ENCODE data around the gene CHMP4B.

CHMP4B gene, protein sequence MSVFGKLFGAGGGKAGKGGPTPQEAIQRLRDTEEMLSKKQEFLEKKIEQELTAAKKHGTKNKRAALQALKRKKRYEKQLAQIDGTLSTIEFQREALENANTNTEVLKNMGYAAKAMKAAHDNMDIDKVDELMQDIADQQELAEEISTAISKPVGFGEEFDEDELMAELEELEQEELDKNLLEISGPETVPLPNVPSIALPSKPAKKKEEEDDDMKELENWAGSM

DNA sequence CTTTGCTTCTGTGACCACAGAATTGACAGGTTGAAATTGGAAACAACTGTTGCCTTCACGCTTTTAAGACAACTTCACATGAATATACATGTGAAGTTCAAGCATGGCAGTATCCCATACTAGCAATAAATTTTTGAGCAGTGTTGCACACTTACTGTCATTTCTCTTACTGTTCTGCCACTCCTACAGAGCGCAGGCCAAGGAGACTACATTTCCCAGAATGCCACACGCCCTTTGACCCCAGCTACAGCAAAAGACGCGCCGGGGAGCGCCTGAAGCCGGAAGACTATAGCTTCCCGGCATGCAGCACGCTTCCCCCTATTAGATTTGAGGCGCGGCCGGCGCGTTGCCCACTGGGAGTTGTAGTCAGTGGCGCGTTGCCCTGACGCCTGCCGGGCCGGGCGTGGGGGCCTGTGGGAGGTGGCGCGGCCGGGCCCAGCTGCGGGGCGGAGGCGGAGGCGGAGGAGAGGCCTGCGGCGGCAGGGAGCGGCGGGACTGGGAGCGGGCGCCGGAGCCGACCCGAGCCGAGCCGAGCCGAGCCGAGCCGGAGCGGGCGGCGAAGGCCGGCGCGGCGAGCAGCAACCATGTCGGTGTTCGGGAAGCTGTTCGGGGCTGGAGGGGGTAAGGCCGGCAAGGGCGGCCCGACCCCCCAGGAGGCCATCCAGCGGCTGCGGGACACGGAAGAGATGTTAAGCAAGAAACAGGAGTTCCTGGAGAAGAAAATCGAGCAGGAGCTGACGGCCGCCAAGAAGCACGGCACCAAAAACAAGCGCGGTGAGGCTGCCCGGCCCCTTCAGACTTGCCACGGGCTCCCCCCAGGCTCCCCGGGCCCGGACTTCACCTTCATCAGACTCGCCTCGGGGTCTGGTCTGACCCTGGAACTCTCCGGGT lies at the start of gene CHMP4B:
Gene CHMP4B (plus strand): TSS at position 464 of the 891 bp plus-strand sequence. CDS start 121 bp downstream, at position 585.
- DNase-seq (ENCODE audit: low spot score): peak; percentile 100

DNA sequence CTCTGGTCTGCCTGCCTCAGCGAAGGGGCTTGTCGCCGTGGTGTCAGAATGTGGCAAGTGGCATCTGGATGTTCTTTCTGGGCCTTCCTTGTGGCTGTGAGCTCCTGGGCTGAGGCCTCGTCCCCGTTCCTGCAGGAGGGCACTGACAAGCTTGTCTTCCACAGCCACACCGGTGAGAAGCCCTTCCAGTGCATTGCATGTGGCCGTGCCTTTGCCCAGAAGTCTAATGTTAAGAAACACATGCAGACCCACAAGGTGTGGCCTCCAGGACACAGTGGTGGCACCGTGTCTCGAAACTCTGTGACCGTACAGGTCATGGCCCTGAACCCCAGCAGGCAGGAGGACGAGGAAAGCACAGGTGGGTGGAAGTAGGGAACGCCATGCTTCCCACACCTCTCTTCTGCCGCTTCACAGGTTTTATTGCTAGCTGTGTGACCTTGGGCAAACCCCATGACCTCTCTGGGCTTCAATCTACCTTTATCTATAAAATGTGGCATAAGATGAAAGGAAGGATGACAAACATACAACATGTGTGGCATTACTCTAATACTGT lies 49.4 kb upstream of the CHMP4B start:
- DNase-seq (ENCODE audit: low spot score): no peak

DNA sequence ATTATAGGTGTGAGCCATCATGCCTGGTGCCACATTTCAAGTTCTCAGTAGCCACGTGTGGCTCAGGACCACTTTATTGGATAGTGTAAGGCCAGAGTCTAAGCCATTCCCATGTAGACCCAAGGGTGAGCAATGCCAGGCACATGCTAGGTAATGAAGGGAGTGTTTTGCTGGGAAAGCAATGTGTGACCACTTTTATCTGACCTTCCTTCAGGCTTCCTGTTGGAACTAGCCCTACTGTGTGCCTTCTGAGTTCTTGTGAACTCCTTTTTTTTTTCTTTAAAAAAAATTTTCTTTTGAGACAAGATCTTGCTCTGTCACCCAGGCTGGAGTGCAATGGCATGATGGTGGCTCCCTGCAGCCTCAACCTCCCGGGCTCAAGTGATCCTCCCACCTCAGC lies 46.0 kb upstream of the CHMP4B start:
- no peak for DNase-seq (ENCODE audit: low spot score)

DNA sequence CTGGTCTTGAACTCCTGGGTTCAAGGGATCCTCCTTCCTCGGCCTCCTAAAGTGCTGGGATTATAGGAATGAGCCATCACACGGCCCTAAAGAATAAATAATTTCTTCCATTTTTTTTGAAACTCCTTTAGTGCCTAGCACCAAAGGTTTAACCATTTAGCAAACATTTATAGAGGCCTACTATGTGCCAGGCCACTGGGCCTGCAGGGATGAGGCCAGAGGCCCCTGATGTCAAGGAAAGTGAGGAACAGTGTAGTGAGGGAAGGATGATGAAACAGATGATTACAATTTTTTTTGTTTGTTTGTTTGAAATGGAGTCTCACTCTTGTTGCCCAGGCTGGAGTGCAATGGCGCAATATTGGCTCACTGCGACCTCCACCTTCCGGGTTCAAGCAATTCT lies 45.6 kb upstream of the CHMP4B start:
- no peak for DNase-seq (ENCODE audit: low spot score)

DNA sequence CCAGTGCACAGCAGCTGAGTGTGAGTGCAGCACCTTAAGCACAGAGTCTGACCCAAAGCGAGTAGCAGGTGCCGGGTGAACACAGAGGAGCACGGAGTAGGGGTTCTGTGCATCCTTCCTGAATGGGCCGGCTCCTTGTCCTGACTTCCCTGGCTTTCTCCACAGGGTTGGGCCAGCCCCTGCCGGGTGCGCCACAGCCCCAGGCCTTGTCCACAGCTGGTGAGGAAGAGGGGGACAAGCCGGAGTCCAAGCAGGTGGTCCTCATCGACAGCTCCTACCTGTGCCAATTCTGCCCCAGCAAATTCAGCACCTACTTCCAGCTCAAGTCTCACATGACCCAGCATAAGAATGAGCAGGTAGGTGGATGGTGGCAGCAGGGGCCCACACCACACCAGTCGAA lies 44.5 kb upstream of the CHMP4B start:
- DNase-seq (ENCODE audit: low spot score): no peak

DNA sequence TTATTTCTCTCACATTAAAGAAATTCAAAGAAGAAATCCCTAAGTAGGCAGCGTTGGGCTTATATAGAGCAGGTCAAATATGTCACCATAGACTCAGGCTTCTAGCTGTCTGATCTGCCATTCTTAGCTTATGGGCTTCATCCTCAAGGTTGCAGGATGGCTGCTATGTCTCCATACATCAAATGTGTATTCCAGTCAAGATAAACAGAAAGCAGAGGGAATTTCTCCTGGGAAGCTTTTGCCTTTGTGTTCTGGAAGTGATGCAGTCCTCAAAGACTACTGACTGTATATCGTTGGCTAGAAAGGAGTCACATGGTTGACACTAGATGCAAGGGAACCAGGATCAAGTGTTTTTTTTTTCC lies 43.4 kb upstream of the CHMP4B start:
- no peak for DNase-seq (ENCODE audit: low spot score)

DNA sequence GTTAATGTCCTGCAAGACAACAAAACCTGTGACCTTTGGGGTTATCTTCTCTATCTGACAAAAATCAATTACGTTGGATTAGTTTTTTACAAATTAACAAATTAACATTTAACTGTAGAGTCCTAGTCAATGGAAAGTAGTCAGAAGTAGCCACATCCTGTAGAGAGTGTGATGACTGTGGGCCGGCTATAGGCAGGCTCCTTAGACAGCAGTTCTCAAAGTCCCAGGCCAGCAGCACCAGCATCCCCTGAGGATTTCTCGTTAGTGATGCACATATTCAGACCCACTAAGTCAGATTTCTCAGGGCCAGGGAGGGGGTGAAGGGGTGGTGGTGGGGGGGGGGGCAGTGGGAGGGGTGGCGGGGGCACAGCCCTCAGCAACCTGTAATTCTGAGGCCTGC lies 42.1 kb upstream of the CHMP4B start:
- DNase-seq (ENCODE audit: low spot score): no peak

DNA sequence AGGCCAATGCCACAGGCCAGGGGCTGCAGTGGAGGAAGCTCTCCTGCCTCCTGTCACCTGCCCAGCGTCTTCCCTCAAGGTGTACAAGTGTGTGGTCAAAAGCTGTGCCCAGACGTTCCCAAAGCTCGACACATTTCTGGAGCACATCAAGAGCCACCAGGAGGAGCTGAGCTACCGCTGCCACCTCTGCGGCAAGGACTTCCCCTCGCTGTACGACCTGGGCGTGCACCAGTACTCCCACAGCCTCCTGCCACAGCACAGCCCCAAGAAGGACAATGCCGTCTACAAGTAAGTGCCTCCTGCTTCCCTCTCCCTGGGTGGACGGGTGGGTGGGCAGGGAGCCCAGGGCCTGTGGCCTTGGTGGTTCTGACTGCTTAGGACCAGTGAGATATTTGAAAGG lies 41.1 kb upstream of the CHMP4B start:
- DNase-seq (ENCODE audit: low spot score): no peak

DNA sequence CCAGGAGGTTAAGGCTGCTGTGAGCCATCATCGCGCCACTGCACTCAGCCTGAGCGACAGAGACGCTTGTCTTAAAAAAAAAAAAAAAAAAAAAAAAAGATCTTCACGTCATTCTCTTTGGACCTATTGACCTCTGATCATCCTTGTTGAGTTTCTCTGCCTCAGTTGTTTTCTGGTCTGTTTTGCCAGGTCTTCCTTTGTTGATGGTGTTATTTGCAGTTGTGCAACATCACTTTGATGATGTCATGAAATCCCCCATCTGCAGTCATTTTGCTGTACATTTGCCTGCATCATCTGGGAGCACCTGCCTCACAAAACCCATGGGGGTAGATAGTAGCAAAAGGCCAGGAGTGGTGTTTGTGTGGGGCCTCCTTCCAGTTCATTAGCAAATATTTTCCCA lies 39.2 kb upstream of the CHMP4B start:
- DNase-seq (ENCODE audit: low spot score): no peak

DNA sequence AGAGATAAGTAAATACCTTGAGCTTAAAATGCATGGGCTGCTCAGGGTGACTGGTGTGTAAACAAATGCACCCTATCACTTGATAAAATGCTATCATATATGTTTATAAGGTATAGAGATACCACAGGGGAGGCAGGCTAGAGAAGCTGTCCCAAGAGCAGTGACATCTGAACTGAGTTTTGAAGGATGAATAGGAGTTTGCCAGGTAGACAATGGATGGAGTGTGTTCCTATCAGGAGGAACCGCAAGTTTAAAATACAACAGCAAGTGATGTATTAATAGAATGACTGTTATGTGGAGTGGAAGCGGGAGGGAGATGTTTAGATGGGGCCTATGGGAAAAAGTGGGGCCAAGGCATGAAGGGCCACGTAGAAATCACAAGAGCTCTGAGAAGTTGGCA lies 38.7 kb upstream of the CHMP4B start:
- DNase-seq (ENCODE audit: low spot score): no peak

DNA sequence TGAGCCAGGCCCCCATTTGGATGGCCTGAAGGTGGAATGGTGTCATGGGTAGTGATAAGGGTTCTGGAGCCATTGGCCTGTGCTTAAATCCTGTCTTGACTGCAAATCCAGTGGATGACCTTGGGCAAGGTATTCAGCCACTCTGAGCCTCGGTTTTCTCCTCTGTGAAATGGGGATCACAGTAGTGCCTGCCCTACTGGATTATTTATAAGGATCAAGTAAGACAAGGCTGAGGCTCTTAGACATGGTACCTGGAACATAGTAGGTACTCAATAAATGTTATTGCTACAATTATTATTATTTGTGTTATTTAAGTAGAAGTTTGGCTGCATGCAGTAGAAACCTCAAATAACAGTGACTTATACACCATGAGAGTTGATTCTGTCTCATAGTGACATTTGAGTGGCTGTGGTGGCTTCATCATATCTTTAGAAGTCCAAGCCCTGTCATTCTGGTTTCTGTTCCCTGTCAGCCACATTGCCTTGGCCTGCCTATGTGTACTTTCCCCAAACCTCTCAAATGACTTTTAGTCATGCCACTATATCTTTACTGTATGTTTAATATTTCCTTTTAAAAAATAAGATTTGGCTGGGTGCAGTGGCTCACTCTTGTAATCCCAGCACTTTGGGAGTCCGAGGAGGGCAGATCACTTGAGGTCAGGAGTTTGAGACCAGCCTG lies 37.6 kb upstream of the CHMP4B start:
- no peak for DNase-seq (ENCODE audit: low spot score)

DNA sequence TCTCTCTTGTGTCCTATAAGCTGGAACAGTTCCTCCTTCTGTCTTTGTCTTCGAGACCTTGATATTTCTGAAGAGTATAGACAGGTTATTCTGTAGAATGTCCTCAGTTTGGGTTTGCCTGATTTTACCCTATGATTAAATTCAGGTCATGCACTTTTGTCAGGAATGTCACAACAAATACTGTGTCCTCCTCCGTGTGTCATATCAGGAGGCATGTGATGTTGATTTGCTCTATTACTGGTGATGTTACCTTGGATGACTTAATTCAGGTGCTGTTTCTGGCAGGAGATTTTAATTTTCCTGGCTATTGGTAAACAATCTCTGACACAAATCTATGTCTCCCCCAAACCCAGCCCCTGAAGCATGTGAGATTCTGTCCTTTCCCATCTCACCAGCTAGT lies 33.3 kb upstream of the CHMP4B start:
- no peak for DNase-seq (ENCODE audit: low spot score)

DNA sequence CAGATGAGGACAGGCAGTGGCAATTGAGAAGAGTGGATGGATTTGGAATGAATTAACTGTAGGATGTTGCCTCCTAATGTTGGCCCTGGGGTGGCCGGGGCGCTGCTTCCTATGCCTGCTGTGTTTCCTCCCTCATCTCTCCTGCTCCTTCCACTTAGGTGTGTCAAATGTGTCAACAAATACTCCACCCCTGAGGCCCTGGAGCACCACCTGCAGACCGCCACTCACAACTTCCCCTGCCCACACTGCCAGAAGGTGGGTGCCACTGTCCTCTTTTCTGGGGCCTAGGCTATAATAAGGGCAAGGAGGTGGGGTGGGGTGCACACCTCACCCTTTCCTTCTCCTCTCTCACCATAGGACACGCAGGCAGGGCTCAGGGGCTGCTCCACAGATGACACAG lies 30.0 kb upstream of the CHMP4B start:
- DNase-seq (ENCODE audit: low spot score): no peak

DNA sequence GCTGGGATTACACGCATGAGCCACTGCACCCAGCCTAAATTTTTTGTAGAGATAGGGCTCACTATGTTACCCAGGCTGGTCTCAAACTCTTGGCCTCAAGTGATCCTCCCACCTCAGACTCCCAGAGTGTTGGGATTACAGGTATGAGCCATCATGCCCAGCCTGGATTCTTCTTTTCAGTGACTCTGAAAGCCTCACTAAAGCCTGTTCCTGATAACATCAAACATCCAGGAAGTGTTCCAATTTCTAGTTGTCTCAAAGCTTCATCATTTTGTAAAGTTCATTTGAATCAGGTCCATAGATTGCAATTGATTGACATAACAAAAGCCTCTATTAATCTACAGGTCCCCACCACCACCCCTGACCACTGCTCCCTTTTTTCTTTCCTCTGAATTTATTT lies 29.2 kb upstream of the CHMP4B start:
- no peak for DNase-seq (ENCODE audit: low spot score)

DNA sequence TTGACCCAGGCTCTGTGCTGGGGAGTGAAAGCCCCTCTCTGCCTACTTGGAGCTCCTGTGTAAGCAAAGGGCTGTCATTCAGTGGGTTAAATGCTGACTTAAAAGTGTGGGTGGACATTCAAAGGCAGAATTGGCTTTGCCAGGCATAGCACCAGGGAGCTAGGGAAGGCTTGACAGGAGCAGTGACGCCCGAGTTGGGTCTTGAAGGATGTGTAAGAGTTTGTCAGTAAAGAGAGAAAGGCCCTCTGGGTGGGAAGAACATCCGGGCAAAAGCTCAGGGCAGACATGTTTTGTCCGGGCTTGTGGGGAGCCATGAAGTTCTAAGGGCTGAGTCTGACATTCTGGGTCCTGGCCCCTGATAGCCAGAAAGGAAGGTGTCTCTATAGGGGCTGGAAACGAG lies 27.9 kb upstream of the CHMP4B start:
- DNase-seq (ENCODE audit: low spot score): no peak

DNA sequence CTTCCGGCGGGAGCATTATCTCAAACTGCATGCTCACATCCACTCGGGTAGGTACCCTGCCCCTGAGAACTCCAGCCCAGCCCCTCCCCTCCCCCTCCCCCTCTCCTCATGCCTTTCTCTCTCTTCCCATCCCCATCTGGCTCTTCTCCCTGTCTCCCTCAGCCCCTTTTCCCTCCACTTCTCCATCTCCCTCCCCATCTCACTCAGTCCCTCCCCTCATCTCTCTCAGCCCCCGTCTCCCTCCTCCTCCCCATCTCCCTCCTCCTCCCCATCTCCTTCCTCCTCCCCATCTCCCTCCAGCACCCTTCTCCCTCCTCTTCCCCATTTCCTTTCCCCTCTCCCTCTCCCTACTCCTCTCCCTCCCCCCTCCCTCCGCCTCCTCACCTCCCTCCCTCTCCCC lies 27.3 kb upstream of the CHMP4B start:
- DNase-seq (ENCODE audit: low spot score): no peak

DNA sequence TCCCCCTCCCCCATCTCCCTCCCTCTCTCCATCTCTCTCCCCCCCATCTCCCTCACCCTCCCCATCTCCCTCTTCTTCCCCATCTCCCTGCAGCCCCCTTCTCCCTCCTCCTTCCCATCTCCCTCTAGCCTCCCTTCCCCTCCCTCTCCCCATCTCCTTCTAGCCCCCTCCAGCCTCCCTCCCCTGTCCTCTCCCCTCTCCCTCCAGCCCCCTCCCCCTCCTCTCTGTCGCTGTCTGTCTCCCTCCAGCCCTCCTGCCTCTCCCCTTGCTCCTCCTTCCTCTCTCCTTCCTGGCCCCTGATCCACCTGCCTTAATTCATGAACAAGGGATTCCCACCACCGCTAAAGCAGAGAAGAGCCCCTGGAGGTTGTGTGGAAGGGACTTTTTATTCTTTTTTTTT lies 26.9 kb upstream of the CHMP4B start:
- no peak for DNase-seq (ENCODE audit: low spot score)

DNA sequence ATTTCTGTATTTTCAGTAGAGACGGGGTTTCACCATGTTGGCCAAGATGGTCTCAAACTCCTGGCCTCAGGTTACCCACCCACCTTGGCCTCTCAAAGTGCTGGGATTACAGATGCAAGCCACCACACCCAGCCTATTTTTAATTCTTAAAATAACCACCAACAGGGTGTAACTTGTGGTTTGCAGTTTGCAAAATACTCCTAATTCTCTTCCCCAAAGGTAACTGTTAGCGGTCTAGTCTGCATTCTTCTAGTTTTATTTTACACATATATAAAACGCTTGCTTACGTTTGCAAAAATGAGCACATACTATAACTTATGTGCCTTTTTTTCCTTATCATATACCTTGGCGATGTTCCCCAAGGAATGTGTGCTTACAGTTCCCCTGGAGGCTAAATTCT lies 25.6 kb upstream of the CHMP4B start:
- no peak for DNase-seq (ENCODE audit: low spot score)

DNA sequence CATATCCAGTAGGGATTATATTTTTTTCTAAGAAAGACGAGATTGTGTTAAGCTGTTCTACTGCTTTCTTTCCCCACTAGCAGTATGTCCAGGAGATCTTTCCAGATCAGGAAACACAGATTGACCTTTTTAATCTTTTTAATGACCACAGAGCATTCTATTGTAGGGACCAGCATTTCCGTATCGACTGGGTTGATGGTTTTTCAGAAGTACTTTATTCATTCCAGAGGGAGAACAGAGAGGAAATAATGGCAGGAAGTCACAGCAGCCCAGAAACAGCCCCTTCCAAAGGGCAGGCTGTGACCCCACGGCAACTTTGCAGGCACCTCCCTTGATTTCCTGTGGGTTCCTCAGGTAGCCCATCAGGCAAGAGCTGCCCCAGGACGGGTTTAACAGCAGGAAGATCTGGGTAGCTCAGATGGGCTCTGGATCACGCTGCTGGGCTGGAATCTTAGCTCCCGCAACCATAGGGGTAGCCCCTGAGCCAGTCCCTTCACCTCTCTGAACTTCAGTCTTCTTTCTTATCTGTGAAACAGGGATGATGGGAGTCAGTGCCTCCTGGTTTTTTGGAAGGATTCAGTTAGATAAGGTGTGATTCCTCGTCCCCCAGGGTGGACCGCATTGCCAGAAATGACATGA lies 23.8 kb upstream of the CHMP4B start:
- DNase-seq (ENCODE audit: low spot score): no peak

DNA sequence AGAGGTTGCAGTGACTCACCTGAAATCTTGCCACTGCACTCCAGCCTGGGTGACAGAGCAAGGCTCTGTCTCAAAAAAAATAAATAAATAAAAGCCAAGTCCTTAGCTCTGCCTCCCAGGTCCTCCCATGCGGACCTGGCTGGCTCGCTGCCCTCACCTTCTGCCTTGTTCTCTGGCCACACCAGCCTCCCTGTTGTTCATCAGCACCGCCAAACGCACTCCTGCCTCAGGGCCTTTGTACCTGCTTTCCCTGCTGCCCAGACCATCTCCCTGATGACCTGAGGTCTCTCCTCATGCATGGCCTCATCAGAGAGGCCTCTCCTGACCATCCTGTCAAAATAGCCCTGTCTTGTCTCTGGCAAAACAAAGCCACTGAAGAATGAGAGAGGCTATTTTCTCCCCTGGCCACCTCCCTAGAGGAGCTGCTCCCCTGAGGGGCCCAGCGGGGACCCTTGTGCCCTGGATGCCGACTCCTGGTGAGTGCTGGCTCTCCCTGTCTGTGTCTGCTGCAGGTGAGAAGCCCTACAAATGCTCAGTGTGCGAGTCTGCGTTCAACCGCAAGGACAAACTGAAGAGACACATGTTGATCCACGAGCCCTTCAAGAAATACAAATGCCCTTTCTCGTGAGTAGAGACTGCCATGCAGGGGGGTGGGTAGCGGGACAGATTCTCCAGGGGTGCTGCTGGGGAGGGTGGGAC lies 22.6 kb upstream of the CHMP4B start:
- no peak for DNase-seq (ENCODE audit: low spot score)

DNA sequence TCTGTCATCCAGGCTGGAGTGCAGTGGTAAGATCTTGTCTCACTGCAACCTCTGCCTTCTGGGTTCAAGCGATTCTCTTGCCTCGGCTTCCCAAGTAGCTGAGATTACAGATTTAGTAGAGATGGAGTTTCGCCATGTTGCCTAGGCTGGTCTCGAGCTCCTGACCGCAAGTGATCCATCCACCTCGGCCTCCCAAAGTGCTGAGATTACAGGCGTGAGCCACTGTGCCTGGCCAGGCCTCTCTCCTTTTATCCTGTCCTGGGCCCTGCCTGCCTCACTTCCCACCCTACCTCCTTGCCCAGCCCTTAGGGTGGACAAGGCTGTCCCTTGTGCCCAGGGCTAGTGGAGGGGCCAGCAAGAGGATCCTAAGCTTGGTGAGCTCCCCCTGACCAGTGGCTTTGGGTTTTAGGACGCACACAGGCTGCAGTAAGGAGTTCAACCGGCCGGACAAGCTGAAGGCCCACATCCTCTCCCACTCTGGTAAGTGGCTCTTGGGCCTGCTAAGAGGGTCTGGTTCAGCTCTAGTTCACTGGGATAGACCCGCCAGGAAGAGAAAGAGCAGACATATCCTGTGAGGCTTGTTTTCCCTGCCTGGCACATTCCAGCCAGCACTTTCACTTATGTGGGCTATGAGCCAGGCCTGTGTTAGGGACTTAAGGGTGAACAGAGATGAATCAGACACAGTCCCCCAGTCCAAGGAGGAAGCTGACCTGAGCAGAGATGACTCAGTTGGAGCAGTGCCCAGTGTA lies 21.9 kb upstream of the CHMP4B start:
- DNase-seq (ENCODE audit: low spot score): peak; percentile 98
